Measurements from ENCODE around the gene FAM83B. TPM values are rescaled to one million over a fixed set of nuclear protein-coding genes. Genes with fewer than 3 reads are reported as not detected.

The FAM83B gene
- total and polyA plus RNA-seq, 8 donors, result 0.46 to 7.3 (median 1.6) TPM

GRCh38 chr6:54860132-54860531, 13.6 kb downstream of the FAM83B start:
- no peaks in the 10 kb centered on the region for H3K27me3 ChIP-seq
- H3K27ac ChIP-seq, result no peak overlapping the region
- peaks cover 0 to 8% (median 0%) of the 10 kb centered on the region in 3 donors for H3K4me1 ChIP-seq
- ATAC-seq (no peak), FAIRE-seq (no peak), DNase-seq (no peak)
- H3K36me3 ChIP-seq, result no peaks in the 10 kb centered on the region
- TF ChIP-seq CTCF (IDR thresholded peaks at IDR 0.05), result no peak
- no peaks in the 10 kb centered on the region for H3K9me3 ChIP-seq
- intact Hi-C loops (cut with DNase I), result no loop called here
- H3K4me3 ChIP-seq, result no peak overlapping the region

GRCh38 chr6:54860739-54861138, 14.2 kb downstream of the FAM83B start:
- ATAC-seq, result no peak
- 94 to 95% methylated on average over 5 of the region's 5 CpGs for WGBS, 2 donors
- Histone ChIP-seq H3K9me3 (no peaks in the 10 kb centered on the region), H3K36me3 (no peaks in the 10 kb centered on the region), H3K4me1 (peaks cover 0 to 8% (median 0%) of the 10 kb centered on the region in 3 donors), H3K4me3 (no peak overlapping the region), H3K27me3 (no peaks in the 10 kb centered on the region), H3K27ac (no peak overlapping the region)
- DNase-seq, result no peak
- intact Hi-C loops (cut with DNase I), result no loop called here
- no peak for TF ChIP-seq CTCF (IDR thresholded peaks at IDR 0.05)
- no peak for FAIRE-seq

- no peak overlapping the region for H3K4me3 ChIP-seq
- no peaks in the 10 kb centered on the region for H3K9me3 ChIP-seq
- no peak for DNase-seq
- no peaks in the 10 kb centered on the region for H3K4me1 ChIP-seq
- H3K36me3 ChIP-seq, result no peaks in the 10 kb centered on the region
- WGBS, 2 donors, result 60 to 63% methylated on average over 10 of the region's 10 CpGs
- intact Hi-C loops (cut with DNase I), result no loop called here
- no peak for TF ChIP-seq CTCF (IDR thresholded peaks at IDR 0.05)
- no peak for FAIRE-seq
- ATAC-seq, result peak in 2 of 4 donors; percentile 9 to 17
- no peaks in the 10 kb centered on the region for H3K27me3 ChIP-seq
- no peak overlapping the region for H3K27ac ChIP-seq
These were observed 15.5 kb downstream of the FAM83B start for GRCh38 chr6:54861905-54862616.

GRCh38 chr6:54864272-54864671, 17.7 kb downstream of the FAM83B start:
- DNase-seq (no peak), FAIRE-seq (no peak), ATAC-seq (no peak)
- no peak for TF ChIP-seq CTCF (IDR thresholded peaks at IDR 0.05)
- Histone ChIP-seq H3K9me3 (no peaks in the 10 kb centered on the region), H3K4me3 (no peak overlapping the region), H3K27me3 (no peaks in the 10 kb centered on the region), H3K27ac (no peak overlapping the region), H3K36me3 (no peaks in the 10 kb centered on the region), H3K4me1 (no peaks in the 10 kb centered on the region)
- WGBS, 2 donors, result 84 to 86% methylated on average over 2 of the region's 2 CpGs
- intact Hi-C loops (cut with DNase I), result no loop called here

- no peak overlapping the region for H3K4me3 ChIP-seq
- TF ChIP-seq CTCF (IDR thresholded peaks at IDR 0.05), result no peak
- 84 to 90% methylated on average over 5 of the region's 5 CpGs for WGBS, 2 donors
- H3K27ac ChIP-seq, result no peak overlapping the region
- DNase-seq (no peak), FAIRE-seq (no peak), ATAC-seq (no peak)
- no peaks in the 10 kb centered on the region for H3K27me3 ChIP-seq
- H3K9me3 ChIP-seq, result no peaks in the 10 kb centered on the region
- no peaks in the 10 kb centered on the region for H3K36me3 ChIP-seq
- intact Hi-C loops (cut with DNase I), result no loop called here
- H3K4me1 ChIP-seq, result no peaks in the 10 kb centered on the region
These were observed 18.6 kb downstream of the FAM83B start for GRCh38 chr6:54865091-54865631.
